Gastrocnemius medialis (tissue), 4 donors: ENCODE data around the gene KCTD12.

Source experiments
- CTCF ChIP-seq, 5 experiments: fragments of 450-650 bp in 3 of 5; fragments of 200-600 bp in 2 of 5; sonication (generic) in 2 of 5; IDR thresholded peaks in 4 of 5; conservative IDR thresholded peaks in 1 of 5; 1 replicate in 4 of 5; 2 replicates in 1 of 5; pipeline ENCODE4 v1.5.1; 2016 to 2019; ENCODE audit warnings: antibody characterized with exemption in 5 of 5, mild to moderate bottlenecking in 3 of 5, moderate library complexity in 3 of 5
- POLR2A ChIP-seq, 2 donors: fragments of 450-650 bp; IDR thresholded peaks; one replicate each; pipeline ENCODE4 v1.6.1; 2017; ENCODE audit warnings: antibody characterized with exemption in 2 of 2, mild to moderate bottlenecking in 2 of 2, moderate library complexity in 2 of 2

- no peak for TF ChIP-seq CTCF (IDR thresholded peaks at IDR 0.05 in 4 of 5, conservative IDR thresholded peaks at IDR 0.05 in 1 of 5)
- no peak for TF ChIP-seq POLR2A (IDR thresholded peaks at IDR 0.05)
Observed at GRCh38 chr13:76873445-76873844, 12.8 kb downstream of the KCTD12 start.
